ENCODE data around the gene SKAP1.

GRCh38 chr17:48460052-48460451 is 30.0 kb upstream of the SKAP1 start:
- TF ChIP-seq, protein P1, sequence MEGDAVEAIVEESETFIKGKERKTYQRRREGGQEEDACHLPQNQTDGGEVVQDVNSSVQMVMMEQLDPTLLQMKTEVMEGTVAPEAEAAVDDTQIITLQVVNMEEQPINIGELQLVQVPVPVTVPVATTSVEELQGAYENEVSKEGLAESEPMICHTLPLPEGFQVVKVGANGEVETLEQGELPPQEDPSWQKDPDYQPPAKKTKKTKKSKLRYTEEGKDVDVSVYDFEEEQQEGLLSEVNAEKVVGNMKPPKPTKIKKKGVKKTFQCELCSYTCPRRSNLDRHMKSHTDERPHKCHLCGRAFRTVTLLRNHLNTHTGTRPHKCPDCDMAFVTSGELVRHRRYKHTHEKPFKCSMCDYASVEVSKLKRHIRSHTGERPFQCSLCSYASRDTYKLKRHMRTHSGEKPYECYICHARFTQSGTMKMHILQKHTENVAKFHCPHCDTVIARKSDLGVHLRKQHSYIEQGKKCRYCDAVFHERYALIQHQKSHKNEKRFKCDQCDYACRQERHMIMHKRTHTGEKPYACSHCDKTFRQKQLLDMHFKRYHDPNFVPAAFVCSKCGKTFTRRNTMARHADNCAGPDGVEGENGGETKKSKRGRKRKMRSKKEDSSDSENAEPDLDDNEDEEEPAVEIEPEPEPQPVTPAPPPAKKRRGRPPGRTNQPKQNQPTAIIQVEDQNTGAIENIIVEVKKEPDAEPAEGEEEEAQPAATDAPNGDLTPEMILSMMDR (IDR thresholded peaks at IDR 0.05): no peak
- TF ChIP-seq POLR2A (IDR thresholded peaks at IDR 0.05): no peak
